ENCODE results near the gene PRCD.
A peak's percentile ranks its signal among the peaks of the same experiment; 100 is the strongest.
"Not testable (repeated sequence)": the region's sequence is repeated elsewhere in the genome, so short reads cannot be mapped to it uniquely, and the experiment has no call there.

Gene PRCD

GRCh38 chr17:76521262-76521661 is 18.6 kb upstream of the PRCD start:
- H3K9me3 ChIP-seq (ENCODE audit: insufficient read depth, low read depth, low read length): peaks cover 3% of the 10 kb centered on the region
- no peak overlapping the region for H3K14ac ChIP-seq (ENCODE audit: low read length)
- H2AK5ac ChIP-seq (ENCODE audit: low read length): no peak overlapping the region
- H2BK5ac ChIP-seq (ENCODE audit: low read depth, low read length, poor library complexity): no peak overlapping the region
- no peaks in the 10 kb centered on the region for H3K27me3 ChIP-seq (ENCODE audit: insufficient read depth, low read length)
- WGBS (ENCODE audit: extremely low coverage, insufficient coverage, insufficient read length): no CpG with 5 or more reads among the region's 7 CpGs
- no peak overlapping the region for H4K8ac ChIP-seq (ENCODE audit: low read depth, low read length)
- no peaks in the 10 kb centered on the region for H3K79me2 ChIP-seq (ENCODE audit: control insufficient read depth, insufficient read depth, low read length, poor library complexity)
- H3K4me2 ChIP-seq (ENCODE audit: low read length): no peak overlapping the region
- no peak overlapping the region for H2AFZ ChIP-seq (ENCODE audit: insufficient read depth, low read length, poor library complexity)
- no peak overlapping the region for H3K4me3 ChIP-seq (ENCODE audit: low read depth, low read length)
- no peak overlapping the region for H2BK120ac ChIP-seq (ENCODE audit: insufficient read depth, low read length, poor library complexity)
- no peaks in the 10 kb centered on the region for H3K36me3 ChIP-seq (ENCODE audit: control insufficient read depth in 1 of 2, insufficient read depth in 2 of 2, low read length in 2 of 2)
- H4K12ac ChIP-seq (ENCODE audit: low read depth, low read length): no peak overlapping the region
- H3K9ac ChIP-seq (ENCODE audit: low read length): no peak overlapping the region
- no peak overlapping the region for H2BK12ac ChIP-seq (ENCODE audit: low read length)
- H3K4me1 ChIP-seq (ENCODE audit: control insufficient read depth in 1 of 2, insufficient read depth in 2 of 2, low read length in 2 of 2): peaks cover 5 to 8% of the 10 kb centered on the region in 2 experiments
- no peak overlapping the region for H3K4ac ChIP-seq (ENCODE audit: low read depth, low read length)
- H3K79me1 ChIP-seq (ENCODE audit: low read length): no peaks in the 10 kb centered on the region
- no peak for DNase-seq
- no peak overlapping the region for H4K91ac ChIP-seq (ENCODE audit: low read depth, low read length)
- no peak overlapping the region for H3K18ac ChIP-seq (ENCODE audit: low read length)
- H3K27ac ChIP-seq (ENCODE audit: low read depth, low read length): no peak overlapping the region
- no peak overlapping the region for H3K23ac ChIP-seq (ENCODE audit: low read length)

DNA sequence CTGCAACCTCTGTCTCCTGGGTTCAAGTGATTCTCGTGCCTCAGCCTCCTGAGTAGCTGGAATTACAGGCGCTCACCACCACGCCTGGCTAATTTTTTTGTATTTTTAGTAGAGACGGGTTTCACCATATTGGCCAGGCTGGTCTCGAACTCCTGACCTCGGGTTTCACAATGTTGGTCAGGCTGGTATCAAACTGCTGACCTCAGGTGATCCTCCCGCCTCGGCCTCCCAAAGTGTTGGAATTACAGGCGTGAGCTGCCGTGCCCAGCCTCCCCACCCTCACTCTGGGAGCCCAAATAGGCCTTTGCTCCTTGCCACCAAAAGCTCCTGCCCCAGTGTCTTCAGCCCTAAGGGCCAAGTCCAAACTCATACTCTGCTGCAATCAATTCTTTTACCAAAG is 18.2 kb upstream of the PRCD start:
- not testable (repeated sequence) for H3K4me3 ChIP-seq (ENCODE audit: low read depth, low read length); H3K4me2 ChIP-seq (ENCODE audit: low read length); H3K23ac ChIP-seq (ENCODE audit: low read length); H4K12ac ChIP-seq (ENCODE audit: low read depth, low read length); H4K91ac ChIP-seq (ENCODE audit: low read depth, low read length); H3K9ac ChIP-seq (ENCODE audit: low read length); H3K79me2 ChIP-seq (ENCODE audit: control insufficient read depth, insufficient read depth, low read length, poor library complexity); H3K36me3 ChIP-seq (ENCODE audit: control insufficient read depth in 1 of 2, insufficient read depth in 2 of 2, low read length in 2 of 2); H3K9me3 ChIP-seq (ENCODE audit: insufficient read depth, low read depth, low read length); H2BK12ac ChIP-seq (ENCODE audit: low read length); H2AK5ac ChIP-seq (ENCODE audit: low read length); H3K4me1 ChIP-seq (ENCODE audit: control insufficient read depth in 1 of 2, insufficient read depth in 2 of 2, low read length in 2 of 2); H3K18ac ChIP-seq (ENCODE audit: low read length); H4K8ac ChIP-seq (ENCODE audit: low read depth, low read length); DNase-seq; H3K27ac ChIP-seq (ENCODE audit: low read depth, low read length); H2BK120ac ChIP-seq (ENCODE audit: insufficient read depth, low read length, poor library complexity); H3K27me3 ChIP-seq (ENCODE audit: insufficient read depth, low read length); H2AFZ ChIP-seq (ENCODE audit: insufficient read depth, low read length, poor library complexity); H3K79me1 ChIP-seq (ENCODE audit: low read length); H2BK5ac ChIP-seq (ENCODE audit: low read depth, low read length, poor library complexity); H3K14ac ChIP-seq (ENCODE audit: low read length); H3K4ac ChIP-seq (ENCODE audit: low read depth, low read length)
- no CpG with 5 or more reads among the region's 10 CpGs for WGBS (ENCODE audit: extremely low coverage, insufficient coverage, insufficient read length)

- Histone ChIP-seq H4K12ac (ENCODE audit: low read depth, low read length) (no peak overlapping the region), H3K4ac (ENCODE audit: low read depth, low read length) (no peak overlapping the region), H2BK120ac (ENCODE audit: insufficient read depth, low read length, poor library complexity) (no peak overlapping the region), H4K91ac (ENCODE audit: low read depth, low read length) (no peak overlapping the region), H3K36me3 (ENCODE audit: control insufficient read depth in 1 of 2, insufficient read depth in 2 of 2, low read length in 2 of 2) (no peaks in the 10 kb centered on the region), H3K4me3 (ENCODE audit: low read depth, low read length) (no peak overlapping the region), H3K27me3 (ENCODE audit: insufficient read depth, low read length) (no peaks in the 10 kb centered on the region), H3K18ac (ENCODE audit: low read length) (no peak overlapping the region), H3K27ac (ENCODE audit: low read depth, low read length) (no peak overlapping the region), H2AK5ac (ENCODE audit: low read length) (peak overlapping the region; percentile 57), H3K79me1 (ENCODE audit: low read length) (no peaks in the 10 kb centered on the region), H3K23ac (ENCODE audit: low read length) (no peak overlapping the region), H3K9me3 (ENCODE audit: insufficient read depth, low read depth, low read length) (no peaks in the 10 kb centered on the region), H2BK12ac (ENCODE audit: low read length) (no peak overlapping the region), H3K4me1 (ENCODE audit: control insufficient read depth in 1 of 2, insufficient read depth in 2 of 2, low read length in 2 of 2) (peaks cover 10 to 17% of the 10 kb centered on the region in 2 experiments), H2BK5ac (ENCODE audit: low read depth, low read length, poor library complexity) (no peak overlapping the region), H4K8ac (ENCODE audit: low read depth, low read length) (no peak overlapping the region), H3K4me2 (ENCODE audit: low read length) (peak overlapping the region; percentile 48), H3K14ac (ENCODE audit: low read length) (no peak overlapping the region), H3K79me2 (ENCODE audit: control insufficient read depth, insufficient read depth, low read length, poor library complexity) (no peaks in the 10 kb centered on the region), H2AFZ (ENCODE audit: insufficient read depth, low read length, poor library complexity) (no peak overlapping the region), H3K9ac (ENCODE audit: low read length) (peak overlapping the region; percentile 55)
- DNase-seq: peak; percentile 57 to 79
- no CpG with 5 or more reads among the region's 35 CpGs for WGBS (ENCODE audit: extremely low coverage, insufficient coverage, insufficient read length)
These were observed 16.5 kb upstream of the PRCD start for GRCh38 chr17:76523084-76524037.

DNA sequence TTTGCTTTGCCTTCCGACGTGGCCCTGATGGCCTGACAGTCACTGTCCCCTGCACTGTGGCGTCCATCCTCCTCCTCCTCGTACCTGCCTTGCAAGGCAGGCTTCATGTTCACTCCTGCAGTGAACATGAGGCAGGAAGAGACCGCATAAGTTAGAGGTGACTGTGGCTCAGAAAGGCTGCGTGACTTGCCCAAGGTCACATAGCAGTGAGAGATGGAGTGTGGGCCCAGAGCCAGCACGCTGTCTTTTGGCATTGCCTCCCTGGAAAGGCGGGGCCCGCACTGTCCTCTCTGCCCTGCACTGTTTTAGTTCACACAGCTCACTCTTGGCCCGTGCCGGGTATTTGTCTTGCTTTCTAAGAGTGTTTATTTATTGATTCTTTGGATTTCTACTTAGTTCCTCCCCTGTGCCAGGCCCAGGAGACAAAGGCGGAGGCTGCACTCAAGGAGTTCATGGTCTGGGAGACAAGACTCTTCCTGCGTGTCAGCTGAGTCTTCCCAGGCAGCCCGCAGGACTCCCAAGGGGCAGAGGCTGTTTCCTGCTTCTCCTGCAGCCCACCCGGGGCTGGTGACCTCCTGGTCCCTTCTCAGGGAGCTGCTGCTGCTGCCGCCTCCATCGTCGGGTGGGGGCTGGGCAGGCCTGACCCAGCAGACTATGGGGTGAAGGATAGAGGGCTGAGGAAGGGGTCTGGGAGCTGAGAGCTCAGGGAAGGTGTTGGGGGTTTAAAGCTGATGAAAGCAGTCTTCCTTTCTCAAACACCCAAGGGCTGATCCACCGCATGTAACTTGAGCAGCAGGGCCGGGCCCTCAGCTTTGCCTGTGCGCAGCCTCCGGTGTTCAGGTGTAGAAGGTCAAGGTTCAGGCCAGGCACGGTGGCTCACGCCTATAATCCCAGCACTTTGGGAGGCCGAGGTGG is 15.0 kb upstream of the PRCD start:
- H3K9me3 ChIP-seq (ENCODE audit: insufficient read depth, low read depth, low read length): no peaks in the 10 kb centered on the region
- peaks cover 22 to 27% of the 10 kb centered on the region in 2 experiments for H3K4me1 ChIP-seq (ENCODE audit: control insufficient read depth in 1 of 2, insufficient read depth in 2 of 2, low read length in 2 of 2)
- H2AFZ ChIP-seq (ENCODE audit: insufficient read depth, low read length, poor library complexity): no peak overlapping the region
- H3K9ac ChIP-seq (ENCODE audit: low read length): no peak overlapping the region
- no peak overlapping the region for H3K14ac ChIP-seq (ENCODE audit: low read length)
- H3K36me3 ChIP-seq (ENCODE audit: control insufficient read depth in 1 of 2, insufficient read depth in 2 of 2, low read length in 2 of 2): no peaks in the 10 kb centered on the region
- no peak overlapping the region for H3K18ac ChIP-seq (ENCODE audit: low read length)
- no peak overlapping the region for H3K27ac ChIP-seq (ENCODE audit: low read depth, low read length)
- DNase-seq: no peak
- no peaks in the 10 kb centered on the region for H3K27me3 ChIP-seq (ENCODE audit: insufficient read depth, low read length)
- H3K4ac ChIP-seq (ENCODE audit: low read depth, low read length): no peak overlapping the region
- H4K91ac ChIP-seq (ENCODE audit: low read depth, low read length): peak overlapping the region; percentile 3
- no peak overlapping the region for H4K12ac ChIP-seq (ENCODE audit: low read depth, low read length)
- H3K4me3 ChIP-seq (ENCODE audit: low read depth, low read length): no peak overlapping the region
- no peak overlapping the region for H3K4me2 ChIP-seq (ENCODE audit: low read length)
- no CpG with 5 or more reads among the region's 25 CpGs for WGBS (ENCODE audit: extremely low coverage, insufficient coverage, insufficient read length)
- peak overlapping the region; percentile 62 for H2AK5ac ChIP-seq (ENCODE audit: low read length)
- H2BK5ac ChIP-seq (ENCODE audit: low read depth, low read length, poor library complexity): no peak overlapping the region
- H2BK12ac ChIP-seq (ENCODE audit: low read length): no peak overlapping the region
- no peak overlapping the region for H2BK120ac ChIP-seq (ENCODE audit: insufficient read depth, low read length, poor library complexity)
- no peak overlapping the region for H3K23ac ChIP-seq (ENCODE audit: low read length)
- H4K8ac ChIP-seq (ENCODE audit: low read depth, low read length): no peak overlapping the region
- no peaks in the 10 kb centered on the region for H3K79me2 ChIP-seq (ENCODE audit: control insufficient read depth, insufficient read depth, low read length, poor library complexity)
- peaks cover 8% of the 10 kb centered on the region for H3K79me1 ChIP-seq (ENCODE audit: low read length)

All from trophoblast cell (in vitro differentiated cells and primary cell).